Tibial nerve (tissue), 4 donors: ENCODE data around the gene AP2S1. TPM values are rescaled to one million over a fixed set of nuclear protein-coding genes. Genes with fewer than 3 reads are reported as not detected.
"Not testable (repeated sequence)": the region's sequence is repeated elsewhere in the genome, so short reads cannot be mapped to it uniquely, and the experiment has no call there.

Experiments used
- DNase-seq, 2 donors: peaks; one replicate each; pipeline ENCODE4 v3.0.0-alpha.2; 2019; ENCODE audit warnings: low spot score in 2 of 2
- H3K27ac ChIP-seq, 4 donors: fragments of 200-600 bp; sonication (generic) in 3 of 4; one replicate each; pipeline ENCODE4 v1.5.1; 2017 to 2019; ENCODE audit warnings: mild to moderate bottlenecking in 1 of 4
- H3K27me3 ChIP-seq, 2 donors: fragments of 200-600 bp; sonication (generic) in 1 of 2; one replicate each; pipeline versions ENCODE4 v1.5.1 to v1.6.0; 2017 to 2019
- H3K36me3 ChIP-seq, 3 donors: fragments of 200-600 bp; sonication (generic); one replicate each; pipeline ENCODE4 v1.5.1; 2018 to 2019
- H3K4me1 ChIP-seq, 4 donors: fragments of 200-600 bp; sonication (generic) in 3 of 4; one replicate each; pipeline ENCODE4 v1.5.1; 2017 to 2019
- H3K4me3 ChIP-seq, 4 donors: fragments of 200-600 bp; sonication (generic) in 3 of 4; one replicate each; pipeline ENCODE4 v1.5.1; 2017 to 2019; ENCODE audit warnings: mild to moderate bottlenecking in 1 of 4, moderate library complexity in 1 of 4
- H3K9me3 ChIP-seq, 4 donors: fragments of 200-600 bp; sonication (generic) in 3 of 4; one replicate each; pipeline ENCODE4 v1.5.1; 2017 to 2019
- CTCF ChIP-seq, 5 experiments: fragments of 200-600 bp in 3 of 5; fragments of 450-650 bp in 2 of 5; sonication (generic) in 3 of 5; IDR thresholded peaks; one replicate each; pipeline ENCODE4 v1.5.1; 2016 to 2019; ENCODE audit warnings: antibody characterized with exemption in 5 of 5, mild to moderate bottlenecking in 3 of 5, moderate library complexity in 2 of 5
- EP300 ChIP-seq, 2 donors: sonication (generic); formaldehyde crosslinking; IDR thresholded peaks; one replicate each; pipeline ENCODE4 v1.6.1; 2017; ENCODE audit warnings: antibody characterized with exemption in 2 of 2, mild to moderate bottlenecking in 1 of 2
- POLR2A ChIP-seq, 2 donors: fragments of 450-650 bp; IDR thresholded peaks; one replicate each; pipeline ENCODE4 v1.6.1; 2017; ENCODE audit warnings: antibody characterized with exemption in 2 of 2, mild to moderate bottlenecking in 2 of 2, moderate library complexity in 2 of 2
- WGBS, 2 donors: methylation state at CpG; one replicate each; pipeline ENCODE4 v1.1.5; 2018; 5-methylcytosine and 5-hydroxymethylcytosine counted together
- total RNA-seq, 4 donors: library from RNA; depleted of rRNA; stranded (reverse); fragments of >200 nt; gene quantifications; one replicate each; pipeline ENCODE4 v1.1.0, GENCODE V29; 2016

AP2S1 gene
- total RNA-seq, 4 donors from 2014 or later = 32.1 to 108 (median 64.6) TPM

GRCh38 chr19:46885411-46885810 lies 34.8 kb upstream of the AP2S1 start:
- WGBS, 2 donors = 61 to 69% methylated on average over 2 of the region's 2 CpGs
- DNase-seq = no peak
- Histone ChIP-seq H3K9me3 (no peaks in the 10 kb centered on the region), H3K27ac (no peak overlapping the region), H3K36me3 (no peaks in the 10 kb centered on the region), H3K27me3 (no peaks in the 10 kb centered on the region), H3K4me3 (no peak overlapping the region), H3K4me1 (peaks cover 0 to 33% (median 3%) of the 10 kb centered on the region in 4 donors)
- TF ChIP-seq CTCF (IDR thresholded peaks at IDR 0.05) (no peak), EP300 (IDR thresholded peaks at IDR 0.05) (no peak), POLR2A (IDR thresholded peaks at IDR 0.05) (no peak)

- H3K9me3 ChIP-seq, DNase-seq, H3K4me3 ChIP-seq, H3K27me3 ChIP-seq, H3K36me3 ChIP-seq: not testable (repeated sequence)
- peak overlapping the region in 2 of 4 donors; percentile 14 to 37 for H3K27ac ChIP-seq
- WGBS, 2 donors = 43 to 45% methylated on average over 4 of the region's 4 CpGs
- peaks cover 0 to 41% (median 0%) of the 10 kb centered on the region in 4 donors for H3K4me1 ChIP-seq
Measured at GRCh38 chr19:46882751-46883150, 32.1 kb upstream of the AP2S1 start.

GRCh38 chr19:46882034-46882433 lies 31.4 kb upstream of the AP2S1 start:
- 92 to 95% methylated on average over 4 of the region's 4 CpGs for WGBS, 2 donors
- no peak overlapping the region for H3K4me3 ChIP-seq
- no peaks in the 10 kb centered on the region for H3K9me3 ChIP-seq
- H3K27ac ChIP-seq = peak overlapping the region in 2 of 4 donors; percentile 9 to 37
- TF ChIP-seq CTCF (IDR thresholded peaks at IDR 0.05) = no peak
- TF ChIP-seq POLR2A (IDR thresholded peaks at IDR 0.05) = no peak
- no peak for TF ChIP-seq EP300 (IDR thresholded peaks at IDR 0.05)
- no peaks in the 10 kb centered on the region for H3K27me3 ChIP-seq
- no peak for DNase-seq
- H3K4me1 ChIP-seq = peaks cover 0 to 41% (median 0%) of the 10 kb centered on the region in 4 donors
- no peaks in the 10 kb centered on the region for H3K36me3 ChIP-seq

GRCh38 chr19:46881092-46881491 lies 30.4 kb upstream of the AP2S1 start:
- Histone ChIP-seq H3K27ac (no peak overlapping the region), H3K4me3 (no peak overlapping the region), H3K36me3 (no peaks in the 10 kb centered on the region), H3K27me3 (no peaks in the 10 kb centered on the region), H3K9me3 (no peaks in the 10 kb centered on the region), H3K4me1 (peaks cover 0 to 40% (median 0%) of the 10 kb centered on the region in 4 donors)
- 95 to 96% methylated on average over 4 of the region's 4 CpGs for WGBS, 2 donors
- no peak for TF ChIP-seq CTCF (IDR thresholded peaks at IDR 0.05)
- no peak for TF ChIP-seq EP300 (IDR thresholded peaks at IDR 0.05)
- TF ChIP-seq POLR2A (IDR thresholded peaks at IDR 0.05) = no peak
- no peak for DNase-seq

- H3K4me3 ChIP-seq = no peak overlapping the region
- no peaks in the 10 kb centered on the region for H3K9me3 ChIP-seq
- DNase-seq = no peak
- no peaks in the 10 kb centered on the region for H3K27me3 ChIP-seq
- TF ChIP-seq POLR2A (IDR thresholded peaks at IDR 0.05) = no peak
- no peak for TF ChIP-seq CTCF (IDR thresholded peaks at IDR 0.05)
- 84 to 87% methylated on average over 1 of the region's 1 CpG for WGBS, 2 donors
- peaks cover 0 to 34% (median 0%) of the 10 kb centered on the region in 4 donors for H3K4me1 ChIP-seq
- no peaks in the 10 kb centered on the region for H3K36me3 ChIP-seq
- H3K27ac ChIP-seq = no peak overlapping the region
Measured at GRCh38 chr19:46880431-46880830, 29.8 kb upstream of the AP2S1 start.
